Gastrocnemius medialis (tissue), 4 donors: Measurements from ENCODE around the gene PTGDR2.

Source experiments
- POLR2A ChIP-seq, 2 donors: fragments of 450-650 bp; IDR thresholded peaks; one replicate each; pipeline ENCODE4 v1.6.1; 2017; ENCODE audit warnings: antibody characterized with exemption in 2 of 2, mild to moderate bottlenecking in 2 of 2, moderate library complexity in 2 of 2
- TF ChIP-seq, protein P1 (sequence below), 5 experiments: fragments of 450-650 bp in 3 of 5; fragments of 200-600 bp in 2 of 5; sonication (generic) in 2 of 5; IDR thresholded peaks in 4 of 5; conservative IDR thresholded peaks in 1 of 5; 1 replicate in 4 of 5; 2 replicates in 1 of 5; pipeline ENCODE4 v1.5.1; 2016 to 2019; ENCODE audit warnings: antibody characterized with exemption in 5 of 5, mild to moderate bottlenecking in 3 of 5, moderate library complexity in 3 of 5

DNA sequence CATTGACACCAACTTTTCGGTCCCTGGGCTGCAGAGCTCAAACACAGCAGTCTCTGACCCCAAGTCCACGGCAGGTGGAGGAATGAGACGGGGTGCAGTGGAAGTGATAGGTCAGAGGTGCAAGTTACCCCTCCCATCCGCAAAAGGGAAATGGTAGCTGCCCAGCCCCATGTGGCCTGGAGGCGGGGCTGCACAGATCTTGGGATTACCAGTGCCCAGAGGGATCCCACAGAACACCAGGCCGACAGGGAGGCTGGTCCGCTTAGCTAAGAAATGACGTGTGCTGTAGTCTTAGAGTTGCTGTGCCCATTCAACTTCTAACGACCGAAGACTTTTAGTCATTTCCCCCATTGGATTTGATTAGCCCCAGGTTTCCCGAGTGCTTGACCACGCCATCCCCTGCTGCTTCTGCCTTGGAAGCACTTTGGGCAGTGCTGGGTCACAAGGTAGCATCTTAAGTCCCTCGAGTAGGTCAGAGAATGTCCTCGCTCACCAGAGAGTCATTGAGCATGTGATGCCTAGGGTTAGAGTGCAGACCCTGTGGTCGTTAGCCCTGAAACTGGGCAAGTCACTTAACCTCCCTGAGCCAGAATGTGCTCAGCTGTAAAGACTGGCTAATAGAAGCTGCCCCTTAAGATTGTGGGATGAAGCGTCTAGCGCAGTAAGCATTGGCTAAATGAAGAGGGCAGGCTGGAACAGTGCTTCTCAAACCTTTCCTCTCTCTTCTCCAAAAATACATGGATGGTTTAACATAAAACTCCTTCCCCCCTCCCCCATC, 4.2 kb downstream of the PTGDR2 start:
- TF ChIP-seq, protein P1, sequence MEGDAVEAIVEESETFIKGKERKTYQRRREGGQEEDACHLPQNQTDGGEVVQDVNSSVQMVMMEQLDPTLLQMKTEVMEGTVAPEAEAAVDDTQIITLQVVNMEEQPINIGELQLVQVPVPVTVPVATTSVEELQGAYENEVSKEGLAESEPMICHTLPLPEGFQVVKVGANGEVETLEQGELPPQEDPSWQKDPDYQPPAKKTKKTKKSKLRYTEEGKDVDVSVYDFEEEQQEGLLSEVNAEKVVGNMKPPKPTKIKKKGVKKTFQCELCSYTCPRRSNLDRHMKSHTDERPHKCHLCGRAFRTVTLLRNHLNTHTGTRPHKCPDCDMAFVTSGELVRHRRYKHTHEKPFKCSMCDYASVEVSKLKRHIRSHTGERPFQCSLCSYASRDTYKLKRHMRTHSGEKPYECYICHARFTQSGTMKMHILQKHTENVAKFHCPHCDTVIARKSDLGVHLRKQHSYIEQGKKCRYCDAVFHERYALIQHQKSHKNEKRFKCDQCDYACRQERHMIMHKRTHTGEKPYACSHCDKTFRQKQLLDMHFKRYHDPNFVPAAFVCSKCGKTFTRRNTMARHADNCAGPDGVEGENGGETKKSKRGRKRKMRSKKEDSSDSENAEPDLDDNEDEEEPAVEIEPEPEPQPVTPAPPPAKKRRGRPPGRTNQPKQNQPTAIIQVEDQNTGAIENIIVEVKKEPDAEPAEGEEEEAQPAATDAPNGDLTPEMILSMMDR (IDR thresholded peaks at IDR 0.05 in 4 of 5, conservative IDR thresholded peaks at IDR 0.05 in 1 of 5): no peak
- no peak for TF ChIP-seq POLR2A (IDR thresholded peaks at IDR 0.05)
